HG03565 (cell line): ENCODE measurements around the gene POLR2F.
"Not testable (repeated sequence)": the region's sequence is repeated elsewhere in the genome, so short reads cannot be mapped to it uniquely, and the experiment has no call there.

Experiments
- ATAC-seq: cut with Tn5 transposase; IDR thresholded peaks from one replicate; pipeline ENCODE4 v1.9.1; 2021; ENCODE audit warnings: mild to moderate bottlenecking, moderate library complexity; ENCODE audit not compliant: unreplicated experiment

Gene POLR2F

GRCh38 chr22:37925330-37925729 is 28.2 kb upstream of the POLR2F start:
- ATAC-seq: no peak

- ATAC-seq: no peak
Measured at GRCh38 chr22:37925767-37926166, 27.7 kb upstream of the POLR2F start.

DNA sequence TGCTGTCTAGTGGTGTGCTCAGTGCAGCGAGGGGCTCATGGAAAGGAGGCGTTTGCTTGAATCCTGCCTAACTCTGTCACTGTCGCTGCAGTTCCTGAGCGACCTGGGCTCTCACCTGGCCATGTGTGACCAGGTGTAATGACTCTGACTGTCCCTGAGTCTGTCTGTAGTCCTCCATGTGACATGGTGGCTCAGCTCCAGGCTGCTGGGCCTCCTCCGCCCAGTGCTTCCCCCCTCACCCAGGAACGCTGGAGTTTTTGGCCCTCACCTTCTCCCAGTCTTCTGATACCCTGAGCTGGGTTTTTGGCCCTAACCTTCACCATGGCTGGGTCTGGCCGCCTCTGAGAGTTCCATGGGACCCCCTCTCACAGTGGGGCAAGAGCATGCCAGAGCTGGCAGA is 27.1 kb upstream of the POLR2F start:
- no peak for ATAC-seq

DNA sequence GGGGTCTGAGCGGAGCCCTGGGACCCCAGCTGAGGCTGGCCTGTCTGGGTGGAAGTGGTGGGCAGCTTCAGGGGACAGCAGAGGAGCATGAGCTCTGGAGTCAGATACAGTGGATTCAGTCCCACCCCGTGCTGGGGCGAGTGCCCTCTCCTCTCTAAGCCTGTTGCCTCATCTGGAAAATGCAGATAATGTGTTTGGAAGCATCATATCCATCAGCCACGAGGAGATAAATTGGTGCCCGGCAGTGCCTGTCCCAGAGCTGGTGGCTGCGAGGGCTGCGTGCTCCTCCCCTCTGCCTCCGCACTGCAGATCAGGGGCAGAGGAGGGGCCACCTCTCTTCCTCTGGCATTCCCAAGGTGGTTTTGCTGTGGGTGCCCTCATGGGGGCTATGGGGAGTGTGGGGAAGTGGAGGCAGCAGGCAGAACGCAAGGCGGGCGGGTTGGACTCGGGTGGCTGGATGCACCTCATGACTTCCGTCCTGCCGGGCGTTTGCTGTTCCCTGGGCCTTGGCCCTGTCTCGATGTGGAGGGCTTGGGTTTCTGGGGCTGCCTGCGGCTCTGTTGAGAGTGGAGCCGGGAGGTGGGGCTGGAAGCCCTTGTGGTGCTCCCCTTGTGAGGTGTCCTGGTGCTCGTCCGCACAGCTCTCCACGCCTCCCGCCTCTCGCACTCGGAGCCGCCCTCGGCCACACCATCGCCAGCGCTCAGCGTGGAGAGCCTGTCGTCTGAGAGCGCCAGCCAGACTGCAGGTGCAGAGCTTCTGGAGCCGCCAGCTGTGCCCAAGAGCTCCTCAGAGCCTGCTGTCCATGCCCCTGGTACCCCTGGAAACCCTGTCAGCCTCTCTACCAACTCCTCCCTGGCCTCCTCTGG is 26.5 kb upstream of the POLR2F start:
- no peak for ATAC-seq

DNA sequence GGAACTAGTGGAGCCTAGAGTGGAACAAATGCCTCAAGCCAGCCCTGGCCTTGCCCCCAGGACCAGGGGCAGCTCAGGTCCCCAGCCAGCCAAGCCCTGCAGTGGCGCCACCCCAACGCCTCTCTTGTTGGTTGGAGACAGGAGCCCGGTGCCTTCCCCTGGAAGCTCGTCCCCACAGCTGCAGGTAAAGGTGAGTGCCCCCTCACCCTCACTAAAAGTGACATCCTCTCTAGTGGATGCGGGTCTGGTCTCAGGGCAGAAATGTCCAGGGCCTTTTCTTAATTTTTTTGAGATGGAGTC is 25.9 kb upstream of the POLR2F start:
- no peak for ATAC-seq

DNA sequence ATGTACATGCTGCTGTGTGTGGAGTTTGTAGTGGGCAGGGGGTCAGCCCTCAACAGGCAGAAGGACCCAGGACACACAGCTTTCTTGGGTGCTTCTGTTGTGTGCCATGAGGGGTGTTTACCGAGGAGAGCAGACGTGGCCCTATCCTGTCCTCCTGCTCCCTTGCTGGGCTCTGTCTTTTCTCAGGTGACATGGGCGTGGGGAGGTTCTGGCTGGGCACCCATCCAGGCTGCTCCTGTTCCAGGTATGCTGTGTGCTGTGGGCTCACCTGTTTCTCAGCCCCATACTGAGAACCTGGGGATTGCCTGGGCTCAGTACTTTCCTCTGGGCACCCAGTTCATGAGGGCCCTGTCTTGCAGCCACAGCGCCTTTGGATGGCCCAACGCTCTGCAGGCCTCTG is 24.1 kb upstream of the POLR2F start:
- no peak for ATAC-seq

GRCh38 chr22:37930270-37930951 is 23.1 kb upstream of the POLR2F start:
- ATAC-seq: no peak

GRCh38 chr22:37930952-37931440 is 22.5 kb upstream of the POLR2F start:
- ATAC-seq: no peak

DNA sequence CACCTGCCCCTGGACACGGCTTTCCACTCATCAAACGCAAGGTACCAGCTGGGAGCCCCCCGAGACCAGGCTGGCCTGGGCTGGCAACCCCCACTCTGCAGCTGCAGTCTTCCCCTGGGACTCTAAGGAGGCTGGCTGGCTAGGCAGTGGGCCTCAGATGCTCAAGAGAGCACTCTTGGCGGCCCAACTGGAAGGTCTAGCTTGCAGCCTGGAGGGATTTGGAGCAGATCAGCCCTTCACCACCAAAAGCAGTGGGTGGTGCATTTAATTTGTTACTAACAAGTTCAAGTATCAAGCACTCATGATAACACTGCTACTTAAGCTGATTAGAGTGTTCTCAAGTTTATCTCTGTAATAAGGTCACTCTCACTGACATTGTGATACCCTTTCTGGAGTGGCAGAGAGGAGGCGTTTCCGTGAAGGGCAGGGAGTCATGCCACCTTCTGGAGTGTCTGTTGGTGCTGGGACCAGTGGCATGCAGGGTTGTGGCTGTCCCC is 21.6 kb upstream of the POLR2F start:
- no peak for ATAC-seq

DNA sequence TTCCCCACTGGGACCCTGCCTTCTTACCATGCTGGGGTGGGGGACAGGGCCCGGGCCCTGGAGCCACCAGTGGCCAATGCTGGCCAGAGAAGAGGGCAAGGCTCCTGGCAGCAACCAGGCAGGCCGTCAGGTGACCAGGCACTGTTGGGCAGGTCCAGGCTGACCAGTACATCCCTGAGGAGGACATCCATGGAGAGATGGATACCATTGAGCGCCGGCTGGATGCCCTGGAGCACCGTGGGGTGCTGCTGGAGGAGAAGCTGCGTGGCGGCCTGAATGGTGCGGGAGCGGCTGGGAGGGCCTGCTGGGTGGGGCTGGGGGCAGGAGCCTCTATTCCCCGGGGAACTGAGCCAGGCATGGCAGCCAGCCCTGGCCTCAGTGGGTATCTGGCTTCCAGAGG is 21.1 kb upstream of the POLR2F start:
- no peak for ATAC-seq

DNA sequence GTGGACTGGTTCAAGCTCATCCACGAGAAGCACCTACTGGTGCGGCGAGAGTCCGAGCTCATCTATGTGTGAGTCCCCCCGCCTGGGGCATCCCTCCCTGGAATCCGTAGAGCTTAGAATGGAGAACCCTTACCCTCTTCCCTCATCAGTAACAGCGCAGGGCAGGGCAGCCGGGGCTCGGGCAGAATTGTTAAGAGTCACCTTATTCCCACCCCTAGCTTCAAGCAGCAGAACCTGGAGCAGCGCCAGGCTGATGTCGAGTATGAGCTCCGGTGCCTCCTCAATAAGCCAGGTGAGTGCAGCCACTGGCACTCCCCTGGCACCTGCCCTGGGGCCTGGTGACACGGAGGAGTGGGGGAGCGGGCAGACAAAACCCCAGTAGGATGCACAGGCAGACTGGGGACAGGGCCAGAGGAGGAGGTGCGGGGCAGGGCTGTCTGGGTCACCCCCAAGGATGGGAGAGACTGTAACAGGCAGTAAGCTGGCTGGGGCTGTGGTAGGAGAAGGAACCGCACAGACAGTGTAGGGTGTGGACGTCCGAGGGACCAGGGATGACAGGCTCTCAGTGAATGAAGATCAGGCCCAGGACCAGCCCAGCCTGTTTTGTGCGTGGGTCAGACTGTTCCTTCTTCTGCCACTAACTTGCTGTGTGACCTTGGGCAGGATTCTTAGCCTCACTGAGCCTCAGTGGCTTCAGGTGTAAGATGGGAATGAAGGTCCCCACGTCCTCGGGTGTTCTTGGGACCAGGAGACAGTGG is 20.5 kb upstream of the POLR2F start:
- ATAC-seq: no peak

GRCh38 chr22:37933711-37934376 is 19.7 kb upstream of the POLR2F start:
- ATAC-seq: peak; percentile 72

DNA sequence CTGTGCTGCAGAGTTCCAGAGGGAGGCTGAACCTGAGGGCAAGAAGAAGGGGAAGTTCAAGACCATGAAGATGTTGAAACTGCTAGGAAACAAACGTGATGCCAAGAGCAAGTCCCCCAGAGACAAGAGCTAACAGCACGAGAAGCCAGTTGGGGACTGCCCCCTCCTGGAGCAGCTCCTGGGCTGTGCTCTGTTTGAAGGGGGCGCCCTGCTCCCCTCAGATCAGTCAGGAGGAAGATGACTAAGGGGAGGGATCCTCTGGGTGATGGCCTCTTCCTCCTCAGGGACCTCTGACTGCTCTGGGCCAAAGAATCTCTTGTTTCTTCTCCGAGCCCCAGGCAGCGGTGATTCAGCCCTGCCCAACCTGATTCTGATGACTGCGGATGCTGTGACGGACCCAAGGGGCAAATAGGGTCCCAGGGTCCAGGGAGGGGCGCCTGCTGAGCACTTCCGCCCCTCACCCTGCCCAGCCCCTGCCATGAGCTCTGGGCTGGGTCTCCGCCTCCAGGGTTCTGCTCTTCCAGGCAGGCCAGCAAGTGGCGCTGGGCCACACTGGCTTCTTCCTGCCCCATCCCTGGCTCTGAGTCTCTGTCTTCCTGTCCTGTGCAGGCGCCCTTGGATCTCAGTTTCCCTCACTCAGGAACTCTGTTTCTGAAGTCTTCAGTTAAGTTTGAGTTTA is 12.7 kb upstream of the POLR2F start:
- ATAC-seq: no peak

- no peak for ATAC-seq
Measured at GRCh38 chr22:37942133-37942532, 11.4 kb upstream of the POLR2F start.

DNA sequence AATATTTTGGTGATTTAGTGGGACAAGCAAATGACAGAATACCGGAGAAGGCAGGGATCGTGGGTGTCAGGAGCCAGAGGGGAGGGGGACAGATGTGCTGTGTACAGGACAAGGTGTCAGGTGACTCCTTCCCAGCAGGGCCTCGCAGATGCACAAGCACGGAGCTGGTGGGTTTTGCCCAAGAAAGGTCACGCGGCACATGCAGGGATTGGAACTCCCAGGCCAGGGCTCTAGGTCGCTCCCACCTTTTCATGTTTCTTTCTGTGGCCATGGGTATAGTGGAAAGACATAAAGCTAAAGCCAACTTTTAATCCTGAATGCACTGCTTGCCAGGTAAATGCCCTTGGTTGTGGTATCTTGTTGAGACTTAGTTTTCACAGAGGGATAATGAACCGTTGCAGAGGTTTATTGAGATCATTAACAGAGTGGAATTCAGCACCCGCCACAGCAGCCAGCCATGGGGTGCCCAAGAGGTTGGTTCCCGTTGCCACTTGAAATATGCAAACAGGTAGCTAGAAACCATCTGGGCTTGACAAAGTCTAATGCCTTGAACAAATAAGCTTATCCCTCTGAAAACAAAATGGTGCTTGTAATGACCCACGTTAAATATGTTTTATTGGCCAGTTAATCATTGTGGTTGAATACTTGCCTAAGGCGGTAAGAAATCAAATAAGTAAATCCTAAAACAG is 10.2 kb upstream of the POLR2F start:
- ATAC-seq: no peak

DNA sequence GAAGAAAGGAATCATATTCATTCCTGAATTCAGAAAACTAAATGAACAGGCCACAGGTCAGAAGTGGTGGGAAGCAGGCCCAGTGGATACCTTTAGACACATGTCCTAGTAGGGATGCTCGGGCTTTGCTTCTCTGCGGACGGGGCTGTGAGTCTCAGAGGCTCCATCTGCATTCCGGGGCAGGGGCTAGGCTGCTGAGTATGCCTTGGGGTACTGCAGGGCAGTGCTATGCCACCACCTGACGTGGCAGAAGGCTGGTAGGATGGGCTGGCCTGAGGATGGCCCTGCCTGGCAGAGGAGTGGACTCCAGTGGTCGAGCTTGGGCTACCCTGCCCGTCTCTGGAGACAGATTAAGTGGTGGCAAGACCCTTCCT is 9.7 kb upstream of the POLR2F start:
- no peak for ATAC-seq

GRCh38 chr22:37944423-37944822 is 9.1 kb upstream of the POLR2F start:
- not testable (repeated sequence) for ATAC-seq

- ATAC-seq: not testable (repeated sequence)
Measured at GRCh38 chr22:37947142-37947795, 6.2 kb upstream of the POLR2F start.

- ATAC-seq: no peak
Measured at GRCh38 chr22:37951305-37951704, 2.2 kb upstream of the POLR2F start.
